Panc1 (cell line): ENCODE results near the gene RPN2. TPM values are rescaled to one million over a fixed set of nuclear protein-coding genes. Genes with fewer than 3 reads are reported as not detected.

Experiments
- ATAC-seq: fragments of 200-7000 bp; cut with Tn5 transposase; 2 replicates; pipeline ENCODE4 v1.9.1; 2020; ENCODE audit warnings: mild to moderate bottlenecking, moderate library complexity
- BruUV-seq: library from RNA; stranded (reverse); fragments of 400-500 nt; replicated peaks from 2 replicates; lab custom pipeline; 2021; lab: Mats Ljungman, UMichigan
- CTCF ChIA-PET: fragments of 300-600 bp; sonication (Branson Sonifier 250); formaldehyde crosslinking; loops from one replicate; lab custom pipeline; 2022; ENCODE audit warnings: antibody characterized with exemption; lab: Charles Lee
- POLR2A ChIA-PET: fragments of 300-600 bp; sonication (Branson Sonifier 250); formaldehyde crosslinking; loops from one replicate; lab custom pipeline; 2022; ENCODE audit warnings: antibody characterized with exemption; lab: Charles Lee
- DNase-seq: peaks from one replicate; pipeline ENCODE4 v3.0.0-alpha.2; 2010; ENCODE audit warnings: low read depth, low spot score
- H3K27ac ChIP-seq: 2 replicates; pipeline ENCODE4 v1.5.1; 2011; ENCODE audit warnings: mild to moderate bottlenecking, low read length, inconsistent platforms
- H3K27me3 ChIP-seq: fragments of 200-500 bp; sonication (Bioruptor generic); 2 replicates; pipeline ENCODE4 v1.6.0; 2014; ENCODE audit warnings: low read length, inconsistent platforms; ENCODE audit not compliant: control insufficient read depth, insufficient read depth
- H3K36me3 ChIP-seq: fragments of 200-500 bp; sonication (Bioruptor generic); 2 replicates; pipeline ENCODE4 v1.5.1; 2014; ENCODE audit warnings: inconsistent platforms, mild to moderate bottlenecking, low read length, moderate library complexity; ENCODE audit not compliant: control insufficient read depth, insufficient read depth
- H3K4me1 ChIP-seq: 2 replicates; pipeline ENCODE4 v1.5.1; 2011; ENCODE audit warnings: inconsistent platforms, mild to moderate bottlenecking, low read length, moderate library complexity; ENCODE audit not compliant: control insufficient read depth, insufficient read depth
- H3K4me3 ChIP-seq, 2 experiments: 2 replicates each; pipeline ENCODE4 v1.5.1; 2011 to 2012; ENCODE audit warnings: low read depth in 2 of 2, low read length in 2 of 2, mild to moderate bottlenecking in 2 of 2, inconsistent platforms in 1 of 2, moderate library complexity in 1 of 2
- H3K9me3 ChIP-seq: fragments of 200-500 bp; sonication (Bioruptor generic); 2 replicates; pipeline ENCODE4 v1.5.1; 2014; ENCODE audit warnings: low read depth, mild to moderate bottlenecking, inconsistent platforms, low read length, moderate library complexity; ENCODE audit not compliant: control insufficient read depth, insufficient read depth
- CTCF ChIP-seq: fragments of 450-650 bp; IDR thresholded peaks from 2 replicates; pipeline ENCODE4 v1.5.1; 2017; ENCODE audit warnings: mild to moderate bottlenecking
- POLR2AphosphoS5 ChIP-seq: IDR thresholded peaks from 2 replicates; pipeline ENCODE4 v1.6.1; 2012; ENCODE audit warnings: mild to moderate bottlenecking, low read depth, low read length, moderate library complexity
- SIN3A ChIP-seq: IDR thresholded peaks from 2 replicates; pipeline ENCODE4 v1.6.1; 2012; ENCODE audit warnings: low read depth, mild to moderate bottlenecking, low read length, moderate library complexity, borderline replicate concordance; ENCODE audit not compliant: insufficient read depth
- TCF7L2 ChIP-seq: IDR thresholded peaks from 2 replicates; pipeline ENCODE4 v1.6.1; 2011; ENCODE audit warnings: mild to moderate bottlenecking, low read depth, low read length, inconsistent platforms
- in situ Hi-C: cut with HindIII; loops from 2 replicates; pipeline ENCODE4 v1.10.0; 2016; ENCODE audit warnings: low sequenced_read_pairs, low pct_unique_long_range_greater_than_20kb
- intact Hi-C: fragments of 100-400 bp; cut with micrococcal nuclease; formaldehyde crosslinking; loops from one replicate; pipeline ENCODE4 v1.10.0; 2022; ENCODE audit not compliant: unreplicated experiment
- total RNA-seq: library from RNA; stranded (reverse); gene quantifications from one replicate; pipeline ENCODE4 v1.2.1, GENCODE V29; 2021; ENCODE audit not compliant: unreplicated experiment
- TF ChIP-seq, protein P1 (sequence below), 2 experiments: IDR thresholded peaks; 2 replicates each; pipeline ENCODE4 v1.6.1; 2011 to 2012; ENCODE audit warnings: low read depth in 2 of 2, control low read depth in 1 of 2, low read length in 1 of 2, mild to moderate bottlenecking in 1 of 2, moderate library complexity in 1 of 2; ENCODE audit not compliant: insufficient read depth in 1 of 2

The RPN2 gene
- total RNA-seq, 1 experiment from 2014 or later, result 250 TPM

GRCh38 chr20:37243076-37243936 lies 64.2 kb downstream of the RPN2 start:
- H3K27me3 ChIP-seq, result no peaks in the 10 kb centered on the region
- ChIA-PET POLR2A (no interaction called here), CTCF (interaction anchor here (0.5 kb wide), 1 partner anchor 235 kb away, joined by 4 read pairs; no protein-coding TSS in a partner anchor)
- DNase-seq (no peak), ATAC-seq (no peak)
- H3K4me3 ChIP-seq, result no peak overlapping the region
- TF ChIP-seq CTCF (no peak; the same call in 1 of the 2 replicates), POLR2AphosphoS5 (no peak), SIN3A (no peak), TCF7L2 (no peak)
- TF ChIP-seq, protein P1, sequence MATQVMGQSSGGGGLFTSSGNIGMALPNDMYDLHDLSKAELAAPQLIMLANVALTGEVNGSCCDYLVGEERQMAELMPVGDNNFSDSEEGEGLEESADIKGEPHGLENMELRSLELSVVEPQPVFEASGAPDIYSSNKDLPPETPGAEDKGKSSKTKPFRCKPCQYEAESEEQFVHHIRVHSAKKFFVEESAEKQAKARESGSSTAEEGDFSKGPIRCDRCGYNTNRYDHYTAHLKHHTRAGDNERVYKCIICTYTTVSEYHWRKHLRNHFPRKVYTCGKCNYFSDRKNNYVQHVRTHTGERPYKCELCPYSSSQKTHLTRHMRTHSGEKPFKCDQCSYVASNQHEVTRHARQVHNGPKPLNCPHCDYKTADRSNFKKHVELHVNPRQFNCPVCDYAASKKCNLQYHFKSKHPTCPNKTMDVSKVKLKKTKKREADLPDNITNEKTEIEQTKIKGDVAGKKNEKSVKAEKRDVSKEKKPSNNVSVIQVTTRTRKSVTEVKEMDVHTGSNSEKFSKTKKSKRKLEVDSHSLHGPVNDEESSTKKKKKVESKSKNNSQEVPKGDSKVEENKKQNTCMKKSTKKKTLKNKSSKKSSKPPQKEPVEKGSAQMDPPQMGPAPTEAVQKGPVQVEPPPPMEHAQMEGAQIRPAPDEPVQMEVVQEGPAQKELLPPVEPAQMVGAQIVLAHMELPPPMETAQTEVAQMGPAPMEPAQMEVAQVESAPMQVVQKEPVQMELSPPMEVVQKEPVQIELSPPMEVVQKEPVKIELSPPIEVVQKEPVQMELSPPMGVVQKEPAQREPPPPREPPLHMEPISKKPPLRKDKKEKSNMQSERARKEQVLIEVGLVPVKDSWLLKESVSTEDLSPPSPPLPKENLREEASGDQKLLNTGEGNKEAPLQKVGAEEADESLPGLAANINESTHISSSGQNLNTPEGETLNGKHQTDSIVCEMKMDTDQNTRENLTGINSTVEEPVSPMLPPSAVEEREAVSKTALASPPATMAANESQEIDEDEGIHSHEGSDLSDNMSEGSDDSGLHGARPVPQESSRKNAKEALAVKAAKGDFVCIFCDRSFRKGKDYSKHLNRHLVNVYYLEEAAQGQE (IDR thresholded peaks at IDR 0.05; ENCODE audit: insufficient read depth in 1 of 2, low read depth in 2 of 2, low read length in 1 of 2), result no peak
- no peaks in the 10 kb centered on the region for H3K4me1 ChIP-seq
- no TSS peak for BruUV-seq
- intact Hi-C loops (no loop called here), in situ Hi-C loops (no loop called here)
- no peaks in the 10 kb centered on the region for H3K9me3 ChIP-seq
- no peak overlapping the region for H3K27ac ChIP-seq
- H3K36me3 ChIP-seq, result peaks cover 20% of the 10 kb centered on the region

DNA sequence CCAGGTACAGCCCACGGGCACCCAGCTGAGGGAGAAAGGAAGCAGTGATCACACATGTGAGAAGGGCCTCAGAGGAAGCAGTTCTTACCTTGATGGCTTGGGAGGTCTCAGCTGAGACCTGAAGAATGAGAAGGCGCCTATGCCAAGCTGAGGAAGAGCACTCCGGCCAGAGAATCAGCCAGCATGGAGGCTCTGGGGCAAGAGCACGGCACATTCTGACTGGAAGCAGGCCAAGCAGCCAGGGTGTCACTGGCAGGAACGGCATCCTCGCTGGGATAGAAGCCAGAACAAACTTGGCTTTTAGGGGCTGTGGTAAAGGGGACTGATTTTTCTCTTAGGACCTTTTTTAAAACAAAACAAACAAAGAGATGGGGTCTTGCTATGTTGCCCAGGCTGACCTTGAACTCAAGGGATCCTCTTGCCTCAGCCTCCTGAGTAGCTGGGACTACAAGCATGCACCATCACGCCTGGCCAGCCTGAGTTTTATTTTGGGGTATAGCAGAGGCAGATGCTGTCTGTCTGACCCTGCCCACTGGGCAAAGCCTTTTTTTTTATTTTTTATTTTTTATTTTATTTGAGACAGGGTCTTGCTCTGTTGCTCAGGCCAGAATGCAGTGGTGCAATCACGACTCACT lies 64.9 kb downstream of the RPN2 start:
- ChIA-PET POLR2A (no interaction called here), CTCF (interaction anchor here (0.6 kb wide), 1 partner anchor 32 kb away, joined by 5 read pairs; no protein-coding TSS in a partner anchor)
- H3K4me3 ChIP-seq, result no peak overlapping the region
- intact Hi-C loops, result no loop called here
- no peak overlapping the region for H3K27ac ChIP-seq
- ATAC-seq (0 out of 2 replicates have a peak, but pooled peaks have one; percentile 40), DNase-seq (no peak)
- BruUV-seq, result no TSS peak
- no peaks in the 10 kb centered on the region for H3K9me3 ChIP-seq
- in situ Hi-C loops, result no loop called here
- H3K36me3 ChIP-seq, result peaks cover 20% of the 10 kb centered on the region
- no peaks in the 10 kb centered on the region for H3K4me1 ChIP-seq
- no peak for TF ChIP-seq SIN3A
- TF ChIP-seq, protein P1 (IDR thresholded peaks at IDR 0.05; ENCODE audit: insufficient read depth in 1 of 2, low read depth in 2 of 2, low read length in 1 of 2), result no peak
- no peak for TF ChIP-seq TCF7L2
- TF ChIP-seq POLR2AphosphoS5, result no peak
- TF ChIP-seq CTCF, result no peak
- no peaks in the 10 kb centered on the region for H3K27me3 ChIP-seq
